Karpas-422 (cell line): Measurements from ENCODE around the gene LIAS. TPM values are rescaled to one million over a fixed set of nuclear protein-coding genes. Genes with fewer than 3 reads are reported as not detected.
"Not testable (repeated sequence)": the region's sequence is repeated elsewhere in the genome, so short reads cannot be mapped to it uniquely, and the experiment has no call there.

Source experiments
- DNase-seq: peaks from one replicate; pipeline ENCODE4 v3.0.0-alpha.2; 2015
- H2AFZ ChIP-seq: fragments of 200-600 bp; sonication (generic); 2 replicates; pipeline ENCODE4 v1.6.1; 2014; ENCODE audit warnings: antibody characterized with exemption, low read length, mixed read lengths
- H3K27ac ChIP-seq: fragments of 200-600 bp; sonication (generic); 2 replicates; pipeline ENCODE4 v1.5.1; 2014; ENCODE audit warnings: mild to moderate bottlenecking, low read length, moderate library complexity
- H3K27me3 ChIP-seq: fragments of 200-600 bp; sonication (generic); 2 replicates; pipeline ENCODE4 v1.6.1; 2014; ENCODE audit warnings: low read length, mixed read lengths
- H3K36me3 ChIP-seq: fragments of 200-600 bp; sonication (generic); 2 replicates; pipeline ENCODE4 v1.6.1; 2014; ENCODE audit warnings: low read length, mixed read lengths; ENCODE audit not compliant: insufficient read depth
- H3K4me1 ChIP-seq: fragments of 200-600 bp; sonication (generic); 2 replicates; pipeline ENCODE4 v1.6.1; 2014; ENCODE audit warnings: mild to moderate bottlenecking, low read length, mixed read lengths
- H3K4me2 ChIP-seq: fragments of 200-600 bp; sonication (generic); 2 replicates; pipeline ENCODE4 v1.6.1; 2014; ENCODE audit warnings: low read length, low read depth, mild to moderate bottlenecking; ENCODE audit not compliant: poor library complexity, severe bottlenecking
- H3K4me3 ChIP-seq: fragments of 200-600 bp; sonication (generic); 2 replicates; pipeline ENCODE4 v1.5.1; 2014; ENCODE audit warnings: mild to moderate bottlenecking, antibody characterized with exemption, low read length, mixed read lengths
- H3K79me2 ChIP-seq: fragments of 200-600 bp; sonication (generic); 2 replicates; pipeline ENCODE4 v1.6.1; 2014; ENCODE audit warnings: mild to moderate bottlenecking, low read length, mixed read lengths
- H3K9ac ChIP-seq: fragments of 200-600 bp; sonication (generic); 2 replicates; pipeline ENCODE4 v1.6.0; 2014; ENCODE audit warnings: low read length
- H3K9me2 ChIP-seq: fragments of 200-600 bp; sonication (generic), shearing (Covaris generic); replicated peaks from 2 replicates; pipeline ENCODE4 v1.6.0; 2014; ENCODE audit warnings: mild to moderate bottlenecking, low read length, moderate library complexity; ENCODE audit not compliant: insufficient read depth
- H3K9me3 ChIP-seq: fragments of 300-700, 200-600 bp; sonication (generic); 2 replicates; pipeline ENCODE4 v1.6.1; 2014; ENCODE audit warnings: low read length, mixed read lengths
- H4K20me1 ChIP-seq: fragments of 200-600 bp; sonication (generic); 2 replicates; pipeline ENCODE4 v1.6.1; 2014; ENCODE audit warnings: mild to moderate bottlenecking, antibody characterized with exemption, low read length, low read depth; ENCODE audit not compliant: insufficient read depth
- total RNA-seq: library from RNA; depleted of rRNA; stranded (reverse); fragments of >200 nt; shearing (Covaris generic); gene quantifications from 2 replicates; pipeline ENCODE4 v1.2.3, GENCODE V29; 2014; ENCODE audit warnings: low replicate concordance; rRNA removed

Gene LIAS
- 14.1 and 19.5 TPM in 2 replicates for total RNA-seq

DNA sequence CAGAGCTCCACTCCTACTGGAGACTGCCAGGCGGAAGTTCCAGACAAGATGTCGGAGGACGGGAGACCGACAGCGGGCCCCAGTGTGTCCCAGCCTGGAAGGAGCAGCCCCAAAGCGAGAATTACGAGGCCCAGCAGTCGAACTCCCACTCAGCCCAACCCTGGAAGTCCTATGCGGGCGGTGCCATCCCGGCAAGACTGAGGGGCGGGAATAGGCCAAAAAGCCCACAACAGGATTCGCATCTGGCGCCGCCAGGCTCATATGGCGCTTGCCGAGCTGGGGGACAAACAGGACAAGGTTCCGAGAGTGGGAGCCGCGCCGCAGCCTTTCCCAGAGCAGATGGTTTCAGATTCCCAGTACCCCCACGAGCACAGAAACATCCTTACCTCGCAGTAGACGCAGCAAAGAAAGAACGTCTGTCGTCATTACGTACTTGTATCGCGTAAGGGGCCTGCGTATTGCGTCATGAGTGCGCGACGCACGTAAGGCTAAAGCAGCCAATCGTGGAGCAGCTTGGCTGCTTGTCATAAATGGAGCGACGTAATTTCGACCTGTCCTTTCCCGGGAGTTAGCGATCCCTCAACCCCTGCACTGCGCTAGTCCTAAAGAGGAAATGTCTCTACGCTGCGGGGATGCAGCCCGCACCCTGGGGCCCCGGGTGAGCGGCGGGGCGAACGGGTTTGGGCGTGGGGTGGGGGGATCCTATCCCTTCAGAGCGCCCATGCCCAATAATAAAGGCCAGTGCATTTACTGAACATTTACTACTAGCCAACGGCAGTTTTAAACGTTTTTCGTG, at the start of gene LIAS, which contains the start of gene RPL9:
Gene LIAS (plus strand): TSS at position 552 of the 796 bp plus-strand sequence. CDS start 62 bp downstream, at position 614.
Gene RPL9 (minus strand): TSS at position 418 of the 796 bp plus-strand sequence. CDS start 483 bp downstream, outside the sequence.
- Histone ChIP-seq H3K4me3 (peak within 1 kb of the TSS; percentile 95), H3K79me2 (peaks cover 43% of the 10 kb centered on the region), H3K9me2 (no peaks in the 10 kb centered on the region), H3K27ac (peak within 1 kb of the TSS; percentile 84), H3K9ac (peak within 1 kb of the TSS; percentile 84), H3K9me3 (no peaks in the 10 kb centered on the region), H3K4me1 (peaks cover 38% of the 10 kb centered on the region), H3K4me2 (peak within 1 kb of the TSS; percentile 94), H4K20me1 (peaks cover 38% of the 10 kb centered on the region), H3K27me3 (no peaks in the 10 kb centered on the region), H3K36me3 (peaks cover 55% of the 10 kb centered on the region), H2AFZ (peak within 1 kb of the TSS; percentile 47; the same call in 1 of the 2 replicates)
- peak; percentile 99 for DNase-seq

DNA sequence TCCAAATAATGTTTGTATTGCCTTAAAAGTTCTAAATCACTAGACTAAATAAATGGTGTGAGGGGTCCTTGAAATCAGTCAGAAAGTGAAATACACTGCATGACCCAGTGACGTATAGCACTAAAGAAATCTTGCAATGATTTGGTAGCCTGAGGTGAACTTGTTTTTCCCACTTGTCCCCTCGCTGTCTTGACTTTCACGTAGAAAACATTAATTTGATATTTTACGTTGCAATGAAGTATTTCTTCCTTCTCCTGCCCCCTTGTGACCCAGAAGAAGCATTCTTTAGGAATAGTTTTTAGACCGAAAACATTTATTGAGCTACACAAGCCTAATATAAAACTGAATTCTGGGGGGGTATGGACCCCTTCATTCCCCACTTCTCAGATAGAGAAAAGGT, 48.4 kb upstream of the LIAS start:
- H2AFZ ChIP-seq, result no peak overlapping the region
- H3K27me3 ChIP-seq, result no peaks in the 10 kb centered on the region
- no peak overlapping the region for H3K4me2 ChIP-seq
- H3K79me2 ChIP-seq, result no peaks in the 10 kb centered on the region
- no peak overlapping the region for H3K4me3 ChIP-seq
- DNase-seq, result peak; percentile 42
- no peaks in the 10 kb centered on the region for H3K9me2 ChIP-seq
- no peaks in the 10 kb centered on the region for H3K36me3 ChIP-seq
- H4K20me1 ChIP-seq, result no peaks in the 10 kb centered on the region
- no peak overlapping the region for H3K9ac ChIP-seq
- no peaks in the 10 kb centered on the region for H3K4me1 ChIP-seq
- no peak overlapping the region for H3K27ac ChIP-seq
- no peaks in the 10 kb centered on the region for H3K9me3 ChIP-seq

DNA sequence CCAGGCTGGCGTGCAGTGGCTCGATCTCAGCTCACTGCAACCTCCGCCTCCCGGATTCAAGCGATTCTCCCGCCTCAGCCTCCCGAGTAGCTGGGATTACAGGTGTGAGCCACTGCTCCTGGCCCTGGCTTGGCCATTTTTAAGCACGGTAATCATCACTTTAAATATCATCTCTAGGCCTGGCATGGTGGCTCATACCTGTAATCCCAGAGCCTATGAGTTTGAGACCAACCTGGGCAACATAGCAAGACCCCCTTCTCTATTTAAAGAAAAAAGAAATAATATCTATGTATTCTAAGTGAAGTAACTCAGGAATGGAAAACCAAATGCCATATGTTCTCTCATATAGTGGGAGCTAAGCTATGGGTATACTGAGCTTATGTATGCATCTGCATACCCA, 47.3 kb upstream of the LIAS start:
- not testable (repeated sequence) for H2AFZ ChIP-seq, H3K27me3 ChIP-seq, H3K79me2 ChIP-seq, H3K27ac ChIP-seq, H3K9me3 ChIP-seq, H3K4me2 ChIP-seq, H3K4me3 ChIP-seq, H3K9me2 ChIP-seq, H4K20me1 ChIP-seq, H3K36me3 ChIP-seq, H3K4me1 ChIP-seq, H3K9ac ChIP-seq, DNase-seq

DNA sequence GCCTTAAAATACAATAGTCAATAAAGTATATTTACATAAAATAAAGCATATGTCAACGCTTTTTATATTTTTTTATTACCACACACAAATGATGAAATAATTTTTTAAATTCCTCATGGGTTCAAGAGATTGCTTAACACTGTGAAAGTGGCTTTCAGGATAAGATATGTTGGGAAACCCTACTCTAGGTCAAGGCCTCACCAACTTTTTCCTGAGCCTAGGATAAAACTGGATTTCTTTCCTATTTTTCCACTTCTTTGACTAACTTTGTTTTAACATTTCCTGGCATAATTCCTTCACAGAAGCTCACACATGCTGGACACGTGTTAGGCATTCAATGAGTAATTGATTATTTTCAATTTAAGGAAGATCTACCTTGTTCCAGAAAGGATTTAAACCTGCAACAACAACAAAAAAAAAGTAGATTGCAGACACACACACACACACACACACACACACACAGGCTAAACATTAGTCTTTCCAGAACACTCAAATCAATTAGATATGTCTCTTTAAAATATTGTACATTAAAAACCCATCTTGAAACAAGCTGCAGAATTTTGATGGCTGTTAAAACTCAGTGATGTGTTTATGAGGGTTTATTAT, 43.1 kb upstream of the LIAS start:
- H3K4me2 ChIP-seq, result no peak overlapping the region
- no peak overlapping the region for H2AFZ ChIP-seq
- no peaks in the 10 kb centered on the region for H4K20me1 ChIP-seq
- H3K4me1 ChIP-seq, result no peaks in the 10 kb centered on the region
- H3K4me3 ChIP-seq, result no peak overlapping the region
- DNase-seq, result no peak
- no peaks in the 10 kb centered on the region for H3K9me3 ChIP-seq
- H3K27ac ChIP-seq, result no peak overlapping the region
- H3K9me2 ChIP-seq, result no peaks in the 10 kb centered on the region
- H3K79me2 ChIP-seq, result no peaks in the 10 kb centered on the region
- H3K9ac ChIP-seq, result no peak overlapping the region
- H3K36me3 ChIP-seq, result no peaks in the 10 kb centered on the region
- H3K27me3 ChIP-seq, result no peaks in the 10 kb centered on the region

GRCh38 chr4:39422247-39422646, 36.6 kb upstream of the LIAS start:
- H2AFZ ChIP-seq, result no peak overlapping the region

GRCh38 chr4:39425297-39425696, 33.6 kb upstream of the LIAS start:
- not testable (repeated sequence) for H3K79me2 ChIP-seq, H3K4me1 ChIP-seq

More at GRCh38 chr4:39422247-39422646, 36.6 kb upstream of the LIAS start:
- Histone ChIP-seq H3K4me3 (no peak overlapping the region), H3K36me3 (no peaks in the 10 kb centered on the region), H3K27me3 (no peaks in the 10 kb centered on the region), H3K4me2 (no peak overlapping the region), H3K9ac (no peak overlapping the region), H3K4me1 (no peaks in the 10 kb centered on the region), H4K20me1 (no peaks in the 10 kb centered on the region), H3K9me2 (no peaks in the 10 kb centered on the region), H3K79me2 (no peaks in the 10 kb centered on the region), H3K9me3 (no peaks in the 10 kb centered on the region), H3K27ac (no peak overlapping the region)
- DNase-seq, result no peak

GRCh38 chr4:39426728-39427127, 32.1 kb upstream of the LIAS start:
- no peaks in the 10 kb centered on the region for H3K79me2 ChIP-seq
- no peaks in the 10 kb centered on the region for H3K9me2 ChIP-seq

More at GRCh38 chr4:39425297-39425696, 33.6 kb upstream of the LIAS start:
- not testable (repeated sequence) for H3K27ac ChIP-seq, H3K27me3 ChIP-seq, H3K9me2 ChIP-seq, H3K9me3 ChIP-seq, H3K9ac ChIP-seq, H4K20me1 ChIP-seq, H3K4me2 ChIP-seq, H3K36me3 ChIP-seq, H3K4me3 ChIP-seq, H2AFZ ChIP-seq, DNase-seq

DNA sequence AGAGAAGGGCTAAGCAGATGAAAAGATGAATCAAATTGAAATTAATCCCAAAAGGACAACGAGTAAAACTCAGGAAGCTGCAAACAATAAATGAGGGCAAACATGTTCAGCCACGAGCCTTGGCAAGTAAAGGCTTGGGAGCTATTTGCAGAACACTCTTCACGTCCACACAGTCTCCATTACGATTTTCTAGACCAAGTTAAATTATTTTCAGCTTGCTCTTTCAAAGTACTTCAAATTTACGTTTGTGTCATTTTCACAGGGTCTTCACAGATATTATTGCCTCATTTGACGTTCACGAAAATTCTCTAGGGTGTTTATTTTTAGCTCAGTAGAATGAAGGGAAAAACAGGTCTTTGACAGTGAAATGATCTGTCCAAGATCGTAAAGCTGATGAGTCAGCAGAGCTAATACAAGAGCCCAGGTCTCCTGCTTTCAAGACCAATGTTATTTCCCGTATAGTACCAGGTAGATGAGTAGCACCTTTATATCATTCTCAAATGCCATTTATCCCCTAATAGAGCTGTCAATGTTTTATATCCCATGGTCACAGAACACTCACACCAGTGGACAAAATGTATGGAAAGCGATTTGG, 31.2 kb upstream of the LIAS start:
- H3K4me1 ChIP-seq, result peaks cover 5% of the 10 kb centered on the region
- no peaks in the 10 kb centered on the region for H3K9me2 ChIP-seq
- peak overlapping the region; percentile 41 for H3K4me2 ChIP-seq
- no peak overlapping the region for H3K27ac ChIP-seq
- no peaks in the 10 kb centered on the region for H4K20me1 ChIP-seq
- H3K4me3 ChIP-seq, result no peak overlapping the region
- H3K27me3 ChIP-seq, result no peaks in the 10 kb centered on the region
- H3K36me3 ChIP-seq, result no peaks in the 10 kb centered on the region
- DNase-seq, result no peak
- peak overlapping the region; percentile 90 for H2AFZ ChIP-seq
- H3K9me3 ChIP-seq, result no peaks in the 10 kb centered on the region
- no peak overlapping the region for H3K9ac ChIP-seq
- H3K79me2 ChIP-seq, result no peaks in the 10 kb centered on the region

More at GRCh38 chr4:39426728-39427127, 32.1 kb upstream of the LIAS start:
- Histone ChIP-seq H3K27me3 (no peaks in the 10 kb centered on the region), H3K9me3 (no peaks in the 10 kb centered on the region), H3K4me1 (peaks cover 5% of the 10 kb centered on the region), H4K20me1 (no peaks in the 10 kb centered on the region), H3K27ac (no peak overlapping the region), H2AFZ (no peak overlapping the region), H3K9ac (no peak overlapping the region), H3K4me2 (no peak overlapping the region), H3K4me3 (no peak overlapping the region), H3K36me3 (no peaks in the 10 kb centered on the region)
- DNase-seq, result no peak
